Measurements from ENCODE around the gene KRT17. TPM values are rescaled to one million over a fixed set of nuclear protein-coding genes. Genes with fewer than 3 reads are reported as not detected.
A peak's percentile ranks its signal among the peaks of the same experiment; 100 is the strongest.

The KRT17 gene
- total and polyA plus RNA-seq, 2 donors (not counting 1 experiment from before 2014, with no cell fraction given) = not detected

DNA sequence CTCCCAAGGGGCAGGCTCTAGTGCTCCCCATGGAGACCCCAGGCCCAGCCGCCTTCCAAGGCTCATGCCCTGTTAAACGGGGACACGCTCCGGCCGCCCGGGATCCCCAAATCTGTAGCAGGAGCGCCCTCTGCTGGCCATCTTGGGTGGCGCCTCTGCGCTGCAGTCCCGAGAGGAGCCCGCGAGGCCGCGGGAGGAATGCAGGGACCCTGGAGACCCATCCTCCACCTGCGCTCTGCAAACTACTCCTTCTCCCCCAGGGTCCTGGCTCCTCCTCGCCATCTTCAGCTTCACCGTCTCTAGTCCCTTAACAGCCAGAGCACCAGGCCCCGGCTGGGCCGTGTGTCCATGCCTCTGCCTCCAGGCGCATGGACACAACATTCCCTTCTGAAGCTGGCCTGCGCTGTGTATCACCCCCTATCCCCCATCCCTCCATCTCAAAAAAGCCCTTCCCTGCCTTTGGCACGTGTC, 23.6 kb upstream of the KRT17 start:
- Histone ChIP-seq H3K4me3 (ENCODE audit: control extremely low read depth in 1 of 5, extremely low read depth in 1 of 5, insufficient read depth in 1 of 5, low read depth in 2 of 5, low read length in 4 of 5) (peak overlapping the region; percentile 23 to 74 (median 55)), H3K27me3 (replicated peaks in 1 of 4; ENCODE audit: control extremely low read depth in 1 of 4, control insufficient read depth in 3 of 4, insufficient read depth in 4 of 4, low read length in 3 of 4) (peaks cover 0 to 5% (median 1%) of the 10 kb centered on the region in 4 experiments), H4K20me1 (ENCODE audit: control insufficient read depth, insufficient read depth, low read length, poor library complexity, severe bottlenecking) (no peaks in the 10 kb centered on the region), H3K27ac (ENCODE audit: low read length in 2 of 2) (peak overlapping the region in 1 of 2 donors; percentile 17), H3K36me3 (replicated peaks in 1 of 2; ENCODE audit: control extremely low read depth in 1 of 2, control insufficient read depth in 1 of 2, extremely low read depth in 1 of 2, insufficient read depth in 2 of 2, low read length in 1 of 2) (no peaks in the 10 kb centered on the region), H3K9me3 (ENCODE audit: control extremely low read depth in 1 of 3, control insufficient read depth in 2 of 3, insufficient read depth in 1 of 3, low read length in 2 of 3) (no peaks in the 10 kb centered on the region), H3K9ac (ENCODE audit: low read length) (peak overlapping the region; percentile 64), H3K4me1 (ENCODE audit: control insufficient read depth in 2 of 2, insufficient read depth in 2 of 2, low read length in 2 of 2) (peaks cover 9 to 18% of the 10 kb centered on the region in 2 donors), H2AFZ (ENCODE audit: insufficient read depth, low read depth, low read length, poor library complexity, severe bottlenecking) (peak overlapping the region; percentile 91), H3K4me2 (replicated peaks; ENCODE audit: low read depth, low read length, poor library complexity, severe bottlenecking) (peak overlapping the region; percentile 95), H3K79me2 (ENCODE audit: control insufficient read depth, insufficient read depth, low read length) (no peaks in the 10 kb centered on the region)
- no peaks in the 10 kb centered on the region for H3K9me3 Mint-ChIP-seq (ENCODE audit: insufficient read depth)
- TF ChIP-seq EZH2 (IDR thresholded peaks at IDR 0.05; ENCODE audit: borderline replicate concordance, insufficient read depth, low read depth, low read length, poor library complexity, severe bottlenecking) = no peak
- TF ChIP-seq, protein P1, sequence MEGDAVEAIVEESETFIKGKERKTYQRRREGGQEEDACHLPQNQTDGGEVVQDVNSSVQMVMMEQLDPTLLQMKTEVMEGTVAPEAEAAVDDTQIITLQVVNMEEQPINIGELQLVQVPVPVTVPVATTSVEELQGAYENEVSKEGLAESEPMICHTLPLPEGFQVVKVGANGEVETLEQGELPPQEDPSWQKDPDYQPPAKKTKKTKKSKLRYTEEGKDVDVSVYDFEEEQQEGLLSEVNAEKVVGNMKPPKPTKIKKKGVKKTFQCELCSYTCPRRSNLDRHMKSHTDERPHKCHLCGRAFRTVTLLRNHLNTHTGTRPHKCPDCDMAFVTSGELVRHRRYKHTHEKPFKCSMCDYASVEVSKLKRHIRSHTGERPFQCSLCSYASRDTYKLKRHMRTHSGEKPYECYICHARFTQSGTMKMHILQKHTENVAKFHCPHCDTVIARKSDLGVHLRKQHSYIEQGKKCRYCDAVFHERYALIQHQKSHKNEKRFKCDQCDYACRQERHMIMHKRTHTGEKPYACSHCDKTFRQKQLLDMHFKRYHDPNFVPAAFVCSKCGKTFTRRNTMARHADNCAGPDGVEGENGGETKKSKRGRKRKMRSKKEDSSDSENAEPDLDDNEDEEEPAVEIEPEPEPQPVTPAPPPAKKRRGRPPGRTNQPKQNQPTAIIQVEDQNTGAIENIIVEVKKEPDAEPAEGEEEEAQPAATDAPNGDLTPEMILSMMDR (IDR thresholded peaks at IDR 0.05) = peak; percentile 84
- peak overlapping the region; percentile 16 for H3K27ac Mint-ChIP-seq
- peak overlapping the region; percentile 60 for H3K4me3 Mint-ChIP-seq
- ChIA-PET POLR2A (interaction anchor here (0.8 to 1.6 kb wide), 4 partner anchors 15 to 316 kb away, joined by 3 to 13 read pairs (median 9); no protein-coding TSS in a partner anchor), CTCF (interaction anchor here (0.8 to 11.9 kb wide), 44 partner anchors 9 to 1365 kb away, joined by 3 to 438 read pairs (median 4); partner anchors contain the start of genes EIF1 and KRT36)
- H3K27me3 Mint-ChIP-seq = no peaks in the 10 kb centered on the region
- WGBS (ENCODE audit: insufficient coverage) = 2% methylated on average over 22 of the region's 22 CpGs
- DNase-seq (peak; percentile 89), ATAC-seq (ENCODE audit: low read depth) (peak; percentile 68)
- H3K4me1 Mint-ChIP-seq = peaks cover 12% of the 10 kb centered on the region
- intact Hi-C loops (cut with micrococcal nuclease) = loop anchor here (1.0 to 5.0 kb wide), 6 partner anchors 18 to 1026 kb away; no protein-coding TSS in a partner anchor
